HG02973 (cell line): ENCODE results near the gene GATC.
"Not testable (repeated sequence)": the region's sequence is repeated elsewhere in the genome, so short reads cannot be mapped to it uniquely, and the experiment has no call there.

Experiments
- ATAC-seq: cut with Tn5 transposase; IDR thresholded peaks from one replicate; pipeline ENCODE4 v1.9.1; 2021; ENCODE audit warnings: moderate library complexity; ENCODE audit not compliant: unreplicated experiment

Gene GATC

GRCh38 chr12:120432772-120433525, 13.3 kb upstream of the GATC start:
- ATAC-seq: no peak

DNA sequence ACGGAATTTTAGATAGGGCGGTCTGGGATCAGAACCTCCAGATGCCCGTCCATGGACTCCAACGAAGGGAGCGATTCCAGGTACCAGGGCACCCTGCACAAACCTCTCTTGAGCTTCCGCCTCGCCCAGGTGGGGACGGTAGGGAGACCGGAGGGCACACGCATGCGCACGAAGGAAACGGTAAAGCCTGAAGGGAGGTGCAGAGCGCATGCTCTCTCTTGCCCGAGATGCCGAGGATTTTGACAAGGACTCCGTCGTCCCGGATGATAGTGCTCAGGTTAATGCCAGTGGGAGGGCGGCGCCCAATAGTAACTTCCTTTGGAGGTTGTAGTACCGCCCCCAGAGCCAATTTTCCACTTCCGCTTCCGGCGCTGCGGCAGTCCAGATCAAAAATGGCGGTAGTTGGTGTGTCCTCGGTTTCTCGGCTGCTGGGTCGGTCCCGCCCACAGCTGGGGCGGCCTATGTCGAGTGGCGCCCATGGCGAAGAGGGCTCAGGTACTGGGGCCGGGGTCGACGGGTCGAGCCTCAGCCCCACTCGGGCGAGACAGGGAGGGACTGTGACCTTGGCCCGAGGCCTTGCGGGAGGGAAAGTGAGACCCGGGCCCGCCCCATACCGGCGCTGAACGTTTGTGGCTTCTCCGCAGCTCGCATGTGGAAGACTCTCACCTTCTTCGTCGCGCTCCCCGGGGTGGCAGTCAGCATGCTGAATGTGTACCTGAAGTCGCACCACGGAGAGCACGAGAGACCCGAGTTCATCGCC, 8.3 kb upstream of the GATC start, which contains the start of gene COX6A1:
TSS of gene COX6A1 (plus strand) at position 379 of the 760 bp plus-strand sequence. CDS start at position 393, 14 bp downstream.
- peak; percentile 92 for ATAC-seq

GRCh38 chr12:120438495-120439198, 7.6 kb upstream of the GATC start:
- ATAC-seq: peak; percentile 13

- no peak for ATAC-seq
Measured at GRCh38 chr12:120439646-120440247, 6.5 kb upstream of the GATC start.

GRCh38 chr12:120444676-120445075, 1.6 kb upstream of the GATC start:
- no peak for ATAC-seq

DNA sequence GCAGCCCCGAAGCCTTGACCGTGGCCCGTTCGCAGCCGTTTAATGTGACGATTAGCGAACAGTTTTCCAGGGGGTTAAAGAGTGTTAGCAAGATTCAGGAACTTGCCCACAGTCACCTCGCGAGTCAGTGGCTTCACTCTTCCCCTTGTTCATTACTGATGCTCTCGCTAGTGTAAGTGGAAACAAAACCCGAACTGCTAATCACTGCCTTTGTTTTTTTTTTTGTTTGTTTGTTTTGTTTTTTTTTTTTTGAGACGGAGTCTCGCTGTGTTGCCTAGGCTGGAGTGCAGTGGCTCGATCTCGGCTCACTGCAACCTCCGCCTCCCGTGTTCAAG, 567 bp downstream of the GATC start:
- peak; percentile 9 for ATAC-seq

- no peak for ATAC-seq
Measured at GRCh38 chr12:120447992-120448391, 1.7 kb downstream of the GATC start.

- not testable (repeated sequence) for ATAC-seq
Measured at GRCh38 chr12:120452524-120452923, 6.3 kb downstream of the GATC start.

- ATAC-seq: no peak
Measured at GRCh38 chr12:120453060-120453750, 7.0 kb downstream of the GATC start.

GRCh38 chr12:120453977-120454376, 7.7 kb downstream of the GATC start:
- no peak for ATAC-seq

GRCh38 chr12:120455302-120455701, 9.1 kb downstream of the GATC start:
- no peak for ATAC-seq

DNA sequence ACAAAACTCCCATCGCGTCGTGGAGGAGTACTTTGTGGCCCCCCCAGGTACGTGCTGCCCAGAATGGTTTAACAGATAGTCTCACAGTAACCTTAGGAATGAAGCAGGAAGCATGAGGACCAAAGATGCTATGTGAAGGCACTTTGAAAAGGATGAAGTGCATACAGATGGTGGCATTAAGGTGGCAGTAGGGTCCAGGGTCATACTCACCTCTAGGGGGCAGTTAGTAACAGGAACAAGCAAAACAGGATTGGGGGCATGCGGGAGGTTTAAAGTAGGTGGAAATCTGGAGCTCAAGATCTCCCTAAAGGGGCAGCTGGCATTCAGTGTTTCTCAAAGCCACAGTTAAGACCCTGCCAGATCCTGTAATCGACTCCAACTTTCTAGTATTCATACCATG, 10.9 kb downstream of the GATC start:
- no peak for ATAC-seq

- ATAC-seq: no peak
Measured at GRCh38 chr12:120460157-120460556, 13.9 kb downstream of the GATC start.

- ATAC-seq: no peak
Measured at GRCh38 chr12:120462099-120462640, 15.9 kb downstream of the GATC start.

DNA sequence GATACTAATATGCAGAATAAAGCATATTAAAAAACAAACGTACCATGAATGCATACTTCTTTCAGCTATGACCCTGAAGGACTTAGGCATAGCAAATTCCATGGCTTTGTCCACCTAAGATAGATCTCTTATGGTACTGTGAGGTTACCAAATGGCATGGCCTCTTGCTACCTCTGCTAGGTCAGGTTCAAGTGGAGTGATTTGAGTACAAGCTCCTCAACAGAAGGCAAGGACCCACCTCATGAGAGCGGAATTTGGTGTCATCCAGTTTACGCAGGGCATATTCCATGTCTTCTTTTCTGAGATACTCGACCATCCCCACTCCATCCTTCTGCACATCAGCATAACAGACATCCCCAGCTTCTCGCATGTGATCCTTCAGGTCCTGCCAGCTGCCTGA, 17.5 kb downstream of the GATC start:
- ATAC-seq: no peak

- no peak for ATAC-seq
Measured at GRCh38 chr12:120465756-120466155, 19.5 kb downstream of the GATC start.

- ATAC-seq: no peak
Measured at GRCh38 chr12:120466560-120467315, 20.5 kb downstream of the GATC start.

DNA sequence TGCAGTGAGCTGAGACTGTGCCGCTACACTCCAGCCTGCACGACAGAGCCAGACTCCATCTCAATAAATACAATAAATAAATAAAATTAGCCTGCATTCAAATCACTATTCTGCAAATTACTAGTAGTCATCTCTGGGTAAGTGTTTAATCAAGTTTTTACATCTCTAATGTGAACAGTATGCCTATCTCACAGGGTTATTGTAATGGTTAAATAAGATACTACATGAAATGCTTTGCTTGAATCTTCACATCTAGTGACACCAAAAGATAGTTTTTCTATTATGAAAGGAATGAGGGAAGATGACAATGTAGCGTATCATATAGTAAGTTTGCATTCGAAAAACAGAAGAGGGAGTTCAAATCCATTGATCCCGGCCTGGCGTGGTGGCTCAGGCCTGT, 21.2 kb downstream of the GATC start:
- ATAC-seq: no peak

DNA sequence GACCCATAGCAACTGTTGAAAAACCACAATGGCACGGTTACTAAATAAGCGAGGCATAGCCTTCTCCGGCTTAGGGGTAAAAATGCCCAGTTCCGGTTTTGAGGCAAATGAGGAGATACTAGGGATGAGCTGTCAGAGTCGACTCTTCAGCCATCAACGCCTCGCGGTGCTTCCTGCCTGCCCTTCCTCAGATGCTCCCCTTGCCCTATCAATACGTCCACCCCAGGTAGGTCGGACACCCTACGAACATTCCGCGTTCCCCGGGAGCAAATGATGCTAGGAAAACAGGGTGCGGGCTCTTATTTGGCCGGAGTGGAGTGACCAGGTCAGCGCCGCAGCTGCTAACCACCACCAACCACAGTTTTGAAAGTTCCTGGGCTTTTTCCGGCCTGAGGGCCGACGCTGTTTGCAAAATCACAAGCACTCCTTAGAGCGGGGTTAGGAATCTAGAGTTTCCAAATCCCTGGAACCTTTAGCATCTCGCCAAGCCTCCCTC, 22.1 kb downstream of the GATC start:
- ATAC-seq: no peak
